ENCODE measurements around the gene SELENOP. TPM values are rescaled to one million over a fixed set of nuclear protein-coding genes. Genes with fewer than 3 reads are reported as not detected.

The SELENOP gene
- total and polyA plus RNA-seq, 2 of the 13 experiments (the other 11 are each of a cell fraction or from before 2014, with no cell fraction given), result 1,895 to 2,083 TPM

- TF ChIP-seq RNF219 (CRISPR knock-in tag; IDR thresholded peaks at IDR 0.05) (no peak), ZNF362 (CRISPR knock-in tag; IDR thresholded peaks at IDR 0.05; ENCODE audit: borderline replicate concordance) (peak; percentile 86), ZNF7 (CRISPR knock-in tag; IDR thresholded peaks at IDR 0.05) (0 out of 2 replicates have a peak, but pooled peaks have one; percentile 14), THRA (CRISPR knock-in tag; IDR thresholded peaks at IDR 0.05; ENCODE audit: borderline replicate concordance) (0 out of 2 replicates have a peak, but pooled peaks have one; percentile 28), KMT2B (CRISPR knock-in tag; IDR thresholded peaks at IDR 0.05) (peak; percentile 20; the same call in 1 of the 2 replicates), CTCF (CRISPR knock-in tag; IDR thresholded peaks at IDR 0.05) (peak; percentile 5; the same call in 1 of the 2 replicates), ZNF598 (CRISPR knock-in tag; IDR thresholded peaks at IDR 0.05; ENCODE audit: borderline replicate concordance) (no peak), PRDM10 (CRISPR knock-in tag; IDR thresholded peaks at IDR 0.05; ENCODE audit: low read depth) (0 out of 2 replicates have a peak, but pooled peaks have one; percentile 30), ZKSCAN8 (CRISPR knock-in tag; IDR thresholded peaks at IDR 0.05; ENCODE audit: borderline replicate concordance) (0 out of 2 replicates have a peak, but pooled peaks have one; percentile 31), ATF6 (CRISPR knock-in tag; conservative IDR thresholded peaks at IDR 0.05) (0 out of 2 replicates have a peak, but pooled peaks have one; percentile 36), HDAC2 (CRISPR knock-in tag; IDR thresholded peaks at IDR 0.05) (peak; percentile 58; the same call in 1 of the 2 replicates), KDM6A (CRISPR knock-in tag; IDR thresholded peaks at IDR 0.05; ENCODE audit: low read depth) (no peak), SOX5 (CRISPR knock-in tag; IDR thresholded peaks at IDR 0.05; ENCODE audit: borderline replicate concordance) (peak; percentile 73), TFDP1 (CRISPR knock-in tag; IDR thresholded peaks at IDR 0.05; ENCODE audit: borderline replicate concordance) (peak; percentile 32; the same call in 1 of the 2 replicates), MIXL1 (CRISPR knock-in tag; IDR thresholded peaks at IDR 0.05) (no peak)
Measured at GRCh38 chr5:42858687-42859086, 47.0 kb upstream of the SELENOP start (continued).
